ENCODE results near the gene CLEC4G. TPM values are rescaled to one million over a fixed set of nuclear protein-coding genes. Genes with fewer than 3 reads are reported as not detected.

CLEC4G gene
- total RNA-seq, 1 donor from 2014 or later = 0.55 TPM

- H3K4me1 Mint-ChIP-seq = peaks cover 57% of the 10 kb centered on the region
- intact Hi-C loops (cut with micrococcal nuclease) = loop anchor here (1.0 to 2.0 kb wide), 6 partner anchors 8 to 62 kb away; no protein-coding TSS in a partner anchor
- H3K9me3 Mint-ChIP-seq = no peaks in the 10 kb centered on the region
- peaks cover 8% of the 10 kb centered on the region for H3K27me3 Mint-ChIP-seq
- H3K36me3 Mint-ChIP-seq (ENCODE audit: low read depth) = no peaks in the 10 kb centered on the region
- TF ChIP-seq CTCF (IDR thresholded peaks at IDR 0.05) = no peak
- H3K27ac Mint-ChIP-seq = peak overlapping the region; percentile 77
- ChIA-PET CTCF (interaction anchor here (0.6 to 2.4 kb wide), 6 partner anchors 42 to 62 kb away, joined by 3 to 9 read pairs (median 4); partner anchors contain the start of genes FCER2 and TRAPPC5), POLR2A (interaction anchor here (0.7 to 3.3 kb wide), 20 partner anchors 8 to 200 kb away, joined by 3 to 41 read pairs (median 6); partner anchors contain the start of genes FCER2, SNAPC2, TIMM44 and TRAPPC5)
- DNase-seq (peak; percentile 64), ATAC-seq (ENCODE audit: low read depth) (peak; percentile 94)
- peak overlapping the region; percentile 45 for H3K4me3 Mint-ChIP-seq
These were observed 11.5 kb upstream of the CLEC4G start for GRCh38 chr19:7743425-7743841.

GRCh38 chr19:7742991-7743390 lies 11.1 kb upstream of the CLEC4G start:
- Mint-ChIP-seq H3K27me3 (peaks cover 8% of the 10 kb centered on the region), H3K4me3 (peak overlapping the region; percentile 53), H3K27ac (peak overlapping the region; percentile 77), H3K9me3 (no peaks in the 10 kb centered on the region), H3K4me1 (peaks cover 53% of the 10 kb centered on the region), H3K36me3 (ENCODE audit: low read depth) (no peaks in the 10 kb centered on the region)
- DNase-seq (no peak), ATAC-seq (ENCODE audit: low read depth) (no peak)
- intact Hi-C loops (cut with micrococcal nuclease) = loop anchor here (1.0 to 2.0 kb wide), 6 partner anchors 8 to 62 kb away; no protein-coding TSS in a partner anchor
- TF ChIP-seq CTCF (IDR thresholded peaks at IDR 0.05) = no peak
- ChIA-PET CTCF (interaction anchor here (1.4 to 2.4 kb wide), 4 partner anchors 41 to 62 kb away, joined by 3 to 9 read pairs (median 6); partner anchors contain the start of genes FCER2 and TRAPPC5), POLR2A (interaction anchor here (0.7 to 3.3 kb wide), 17 partner anchors 8 to 201 kb away, joined by 3 to 41 read pairs (median 6); partner anchors contain the start of genes FCER2, SNAPC2, TIMM44 and TRAPPC5)

GRCh38 chr19:7742575-7742974 lies 10.7 kb upstream of the CLEC4G start:
- H3K4me1 Mint-ChIP-seq = peaks cover 50% of the 10 kb centered on the region
- DNase-seq (peak; percentile 14), ATAC-seq (ENCODE audit: low read depth) (no peak)
- H3K27ac Mint-ChIP-seq = peak overlapping the region; percentile 77
- intact Hi-C loops (cut with micrococcal nuclease) = loop anchor here (2.0 kb wide), 2 partner anchors 20 to 56 kb away; no protein-coding TSS in a partner anchor
- peak overlapping the region; percentile 53 for H3K4me3 Mint-ChIP-seq
- no peak for TF ChIP-seq CTCF (IDR thresholded peaks at IDR 0.05)
- no peaks in the 10 kb centered on the region for H3K9me3 Mint-ChIP-seq
- H3K27me3 Mint-ChIP-seq = peaks cover 8% of the 10 kb centered on the region
- no peaks in the 10 kb centered on the region for H3K36me3 Mint-ChIP-seq (ENCODE audit: low read depth)
- ChIA-PET POLR2A (interaction anchor here (0.7 to 3.3 kb wide), 10 partner anchors 9 to 98 kb away, joined by 3 to 41 read pairs (median 11); partner anchors contain the start of genes FCER2 and TRAPPC5), CTCF (interaction anchor here (1.1 to 2.4 kb wide), 4 partner anchors 41 to 62 kb away, joined by 3 to 9 read pairs (median 4); partner anchors contain the start of genes FCER2 and TRAPPC5)

- DNase-seq (no peak), ATAC-seq (ENCODE audit: low read depth) (no peak)
- intact Hi-C loops (cut with micrococcal nuclease) = no loop called here
- CTCF ChIA-PET = no interaction called here
- H3K36me3 Mint-ChIP-seq (ENCODE audit: low read depth) = no peaks in the 10 kb centered on the region
- H3K27ac Mint-ChIP-seq = no peak overlapping the region
- no peak overlapping the region for H3K4me3 Mint-ChIP-seq
- no peaks in the 10 kb centered on the region for H3K9me3 Mint-ChIP-seq
- no peak for TF ChIP-seq CTCF (IDR thresholded peaks at IDR 0.05)
- H3K4me1 Mint-ChIP-seq = peaks cover 39% of the 10 kb centered on the region
- POLR2A ChIA-PET = interaction anchor here (0.7 to 1.4 kb wide), 3 partner anchors 10 to 39 kb away, joined by 3 to 8 read pairs (median 6); partner anchors contain the start of gene FCER2
- peaks cover 12% of the 10 kb centered on the region for H3K27me3 Mint-ChIP-seq
These were observed 8.8 kb upstream of the CLEC4G start for GRCh38 chr19:7740682-7741054.

All from activated B cell treated with CpG ODN at 0.5 μM for 24 hours (primary cell).